ENCODE data around the gene GRK2.
A peak's percentile ranks its signal among the peaks of the same experiment; 100 is the strongest.

The GRK2 gene

GRCh38 chr11:67238894-67239782 lies 27.1 kb upstream of the GRK2 start:
- H3K4me3 ChIP-seq (ENCODE audit: low read depth, low read length) = peak overlapping the region; percentile 35
- TF ChIP-seq, protein P1, sequence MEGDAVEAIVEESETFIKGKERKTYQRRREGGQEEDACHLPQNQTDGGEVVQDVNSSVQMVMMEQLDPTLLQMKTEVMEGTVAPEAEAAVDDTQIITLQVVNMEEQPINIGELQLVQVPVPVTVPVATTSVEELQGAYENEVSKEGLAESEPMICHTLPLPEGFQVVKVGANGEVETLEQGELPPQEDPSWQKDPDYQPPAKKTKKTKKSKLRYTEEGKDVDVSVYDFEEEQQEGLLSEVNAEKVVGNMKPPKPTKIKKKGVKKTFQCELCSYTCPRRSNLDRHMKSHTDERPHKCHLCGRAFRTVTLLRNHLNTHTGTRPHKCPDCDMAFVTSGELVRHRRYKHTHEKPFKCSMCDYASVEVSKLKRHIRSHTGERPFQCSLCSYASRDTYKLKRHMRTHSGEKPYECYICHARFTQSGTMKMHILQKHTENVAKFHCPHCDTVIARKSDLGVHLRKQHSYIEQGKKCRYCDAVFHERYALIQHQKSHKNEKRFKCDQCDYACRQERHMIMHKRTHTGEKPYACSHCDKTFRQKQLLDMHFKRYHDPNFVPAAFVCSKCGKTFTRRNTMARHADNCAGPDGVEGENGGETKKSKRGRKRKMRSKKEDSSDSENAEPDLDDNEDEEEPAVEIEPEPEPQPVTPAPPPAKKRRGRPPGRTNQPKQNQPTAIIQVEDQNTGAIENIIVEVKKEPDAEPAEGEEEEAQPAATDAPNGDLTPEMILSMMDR (IDR thresholded peaks at IDR 0.05; ENCODE audit: low read depth, low read length) = no peak

GRCh38 chr11:67239783-67240575 lies 26.3 kb upstream of the GRK2 start:
- TF ChIP-seq, protein P1 (IDR thresholded peaks at IDR 0.05; ENCODE audit: low read depth, low read length) = no peak
- peak overlapping the region; percentile 80 for H3K4me3 ChIP-seq (ENCODE audit: low read depth, low read length)

DNA sequence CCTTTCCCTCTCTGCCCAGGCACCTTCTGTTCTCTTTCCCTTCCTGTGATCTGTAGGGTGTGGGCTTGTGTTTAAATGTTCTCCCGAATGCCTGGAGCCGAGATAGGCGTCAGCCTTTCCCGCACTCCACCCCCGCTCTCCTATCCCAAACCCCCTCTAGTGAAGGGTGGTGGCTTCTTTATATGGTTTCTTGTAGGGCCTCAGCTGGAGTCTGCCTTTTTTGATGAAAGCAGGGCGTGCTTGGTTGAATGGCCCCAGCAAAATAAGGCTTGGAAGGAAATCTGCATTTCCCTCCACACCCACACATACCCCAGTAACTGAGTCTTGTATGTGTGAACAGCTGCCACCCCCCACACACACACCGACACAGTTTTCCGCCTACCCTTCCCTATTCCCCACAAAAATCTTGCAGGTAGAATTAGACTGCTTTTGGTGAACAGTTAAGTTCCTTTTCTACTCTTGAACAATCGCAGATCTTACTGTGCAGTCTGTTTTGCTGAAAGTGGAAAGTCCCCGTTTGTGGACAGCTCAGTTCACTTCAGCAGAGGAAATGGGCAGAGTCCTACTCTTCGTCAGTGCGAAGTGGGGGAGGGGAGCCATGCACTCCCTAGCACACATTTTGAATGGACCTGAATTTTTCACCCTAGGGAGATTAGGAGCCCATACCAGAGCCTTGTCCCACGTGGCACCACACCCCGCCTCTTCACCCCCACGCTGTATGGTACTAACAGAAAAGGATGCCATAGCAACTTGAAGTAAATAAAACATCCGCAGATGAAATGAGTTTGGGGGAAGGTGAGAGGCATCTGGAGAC lies 25.5 kb upstream of the GRK2 start:
- H3K4me3 ChIP-seq (ENCODE audit: low read depth, low read length) = peak overlapping the region; percentile 80
- TF ChIP-seq, protein P1 (IDR thresholded peaks at IDR 0.05; ENCODE audit: low read depth, low read length) = no peak

- H3K4me3 ChIP-seq (ENCODE audit: low read depth, low read length) = peak overlapping the region; percentile 80
- TF ChIP-seq, protein P1 (IDR thresholded peaks at IDR 0.05; ENCODE audit: low read depth, low read length) = no peak
Observed at GRCh38 chr11:67242548-67242947, 23.7 kb upstream of the GRK2 start.

DNA sequence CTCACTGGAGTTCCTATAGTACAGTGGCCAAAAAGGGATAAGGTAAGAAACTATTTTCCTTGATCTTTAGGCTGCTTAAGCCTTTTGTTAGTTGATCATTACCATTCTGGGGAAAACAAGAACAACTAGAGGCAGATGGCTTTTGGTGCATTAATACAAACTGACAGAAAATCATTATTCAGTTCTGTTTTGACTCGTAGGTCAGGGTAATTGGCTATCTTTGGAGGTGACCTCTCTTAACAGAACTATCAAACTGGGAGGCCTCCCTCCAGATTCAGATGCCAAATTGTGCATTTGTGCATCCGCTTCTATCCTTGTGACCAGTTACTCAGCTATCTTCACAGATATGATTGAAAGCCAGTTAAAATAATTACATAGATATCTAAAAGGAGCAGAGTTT lies 23.2 kb upstream of the GRK2 start:
- no peak overlapping the region for H3K4me3 ChIP-seq (ENCODE audit: low read depth, low read length)

GRCh38 chr11:67245046-67245445 lies 21.2 kb upstream of the GRK2 start:
- TF ChIP-seq, protein P1 (IDR thresholded peaks at IDR 0.05; ENCODE audit: low read depth, low read length) = no peak
- no peak overlapping the region for H3K4me3 ChIP-seq (ENCODE audit: low read depth, low read length)

More for the DNA sequence above, 23.2 kb upstream of the GRK2 start:
- TF ChIP-seq, protein P1 (IDR thresholded peaks at IDR 0.05; ENCODE audit: low read depth, low read length) = no peak
